IMR-90 (cell line): ENCODE measurements around the gene TUBB6. TPM values are rescaled to one million over a fixed set of nuclear protein-coding genes. Genes with fewer than 3 reads are reported as not detected.

Experiments
- ATAC-seq: fragments of 200-7000 bp; cut with Tn5 transposase; 2 replicates; pipeline ENCODE4 v1.9.1; 2020; ENCODE audit warnings: low read depth, mild to moderate bottlenecking, moderate library complexity
- BruUV-seq: library from RNA; stranded (reverse); fragments of 400-500 nt; replicated peaks from 2 replicates; lab custom pipeline; 2021; lab: Mats Ljungman, UMichigan
- CTCF ChIA-PET: fragments of 300-600 bp; formaldehyde crosslinking; extraction: SDS; loops from one replicate; lab custom pipeline; 2021; ENCODE audit warnings: antibody characterized with exemption; lab: Yijun Ruan, JAX
- POLR2A ChIA-PET: fragments of 300-600 bp; sonication (Branson Sonifier 250); formaldehyde crosslinking; loops from one replicate; lab custom pipeline; 2022; ENCODE audit warnings: antibody characterized with exemption; ENCODE audit not compliant: unreplicated experiment; lab: Charles Lee
- DNase-seq: peaks from one replicate; pipeline ENCODE4 v3.0.0; 2013
- H2AFZ ChIP-seq: replicated peaks from 2 replicates; pipeline ENCODE3; 2013; ENCODE audit warnings: low read length, mild to moderate bottlenecking; ENCODE audit not compliant: poor library complexity
- H2AK5ac ChIP-seq: 2 replicates; pipeline ENCODE4 v1.6.1; 2013; ENCODE audit warnings: low read depth, low read length, inconsistent platforms
- H2AK9ac ChIP-seq: replicated peaks from 2 replicates; pipeline ENCODE3; 2013; ENCODE audit warnings: mild to moderate bottlenecking, low read depth, low read length, moderate library complexity; ENCODE audit not compliant: poor library complexity
- H2BK120ac ChIP-seq: 2 replicates; pipeline ENCODE4 v1.6.1; 2013; ENCODE audit warnings: low read depth, low read length, inconsistent platforms
- H2BK15ac ChIP-seq: 3 replicates; pipeline ENCODE4 v1.6.1; 2013; ENCODE audit warnings: low read depth, low read length, inconsistent platforms
- H2BK20ac ChIP-seq: 2 replicates; pipeline ENCODE4 v1.6.1; 2013; ENCODE audit warnings: low read depth, mild to moderate bottlenecking, inconsistent platforms, low read length, moderate library complexity
- H2BK5ac ChIP-seq: 2 replicates; pipeline ENCODE4 v1.6.1; 2013; ENCODE audit warnings: mild to moderate bottlenecking, low read depth, low read length, inconsistent platforms; ENCODE audit not compliant: poor library complexity, severe bottlenecking
- H3K14ac ChIP-seq: replicated peaks from 2 replicates; pipeline ENCODE4 v1.6.1; 2013; ENCODE audit warnings: low read depth, low read length, inconsistent platforms
- H3K18ac ChIP-seq: 2 replicates; pipeline ENCODE4 v1.6.1; 2013; ENCODE audit warnings: low read depth, low read length, control low read depth
- H3K23ac ChIP-seq: 2 replicates; pipeline ENCODE4 v1.6.1; 2013; ENCODE audit warnings: low read depth, low read length, inconsistent platforms
- H3K27ac ChIP-seq: 2 replicates; pipeline ENCODE4 v1.5.1; 2013; ENCODE audit warnings: mild to moderate bottlenecking, control low read depth, low read length; ENCODE audit not compliant: insufficient read depth
- H3K27me3 ChIP-seq: 2 replicates; pipeline ENCODE4 v1.6.1; 2013; ENCODE audit warnings: low read length; ENCODE audit not compliant: control insufficient read depth, insufficient read depth
- H3K36me3 ChIP-seq: 2 replicates; pipeline ENCODE4 v1.6.1; 2013; ENCODE audit warnings: low read length, mixed read lengths; ENCODE audit not compliant: control insufficient read depth, insufficient read depth
- H3K4ac ChIP-seq: 2 replicates; pipeline ENCODE4 v1.6.1; 2013; ENCODE audit warnings: low read depth, low read length, inconsistent platforms
- H3K4me1 ChIP-seq: 2 replicates; pipeline ENCODE4 v1.6.1; 2013; ENCODE audit warnings: low read length, mixed read lengths; ENCODE audit not compliant: control insufficient read depth, insufficient read depth
- H3K4me2 ChIP-seq: 2 replicates; pipeline ENCODE4 v1.6.1; 2013; ENCODE audit warnings: low read depth, mild to moderate bottlenecking, control low read depth, low read length, moderate library complexity
- H3K4me3 ChIP-seq: 2 replicates; pipeline ENCODE4 v1.5.1; 2013; ENCODE audit warnings: low read depth, mild to moderate bottlenecking, control low read depth, low read length, moderate library complexity; ENCODE audit not compliant: insufficient read depth
- H3K56ac ChIP-seq: 2 replicates; pipeline ENCODE4 v1.6.1; 2013; ENCODE audit warnings: low read length, inconsistent platforms; ENCODE audit not compliant: insufficient read depth; ENCODE audit errors: extremely low read depth
- H3K79me1 ChIP-seq, 2 experiments: 2 replicates each; pipeline ENCODE4 v1.6.1; 2013; ENCODE audit warnings: low read length in 2 of 2, inconsistent platforms in 1 of 2, low read depth in 1 of 2
- H3K9ac ChIP-seq: 2 replicates; pipeline ENCODE4 v1.6.1; 2013; ENCODE audit warnings: low read depth, low read length, control low read depth
- H3K9me1 ChIP-seq: 2 replicates; pipeline ENCODE4 v1.6.1; 2013; ENCODE audit warnings: low read length, inconsistent platforms; ENCODE audit not compliant: insufficient read depth
- H3K9me3 ChIP-seq: 2 replicates; pipeline ENCODE4 v1.6.1; 2013; ENCODE audit warnings: low read length; ENCODE audit not compliant: control insufficient read depth, insufficient read depth
- H4K20me1 ChIP-seq: 2 replicates; pipeline ENCODE4 v1.6.1; 2013; ENCODE audit warnings: low read length, inconsistent platforms; ENCODE audit not compliant: insufficient read depth
- H4K5ac ChIP-seq: 2 replicates; pipeline ENCODE4 v1.6.1; 2013; ENCODE audit warnings: mild to moderate bottlenecking, low read depth, low read length, control low read depth
- H4K8ac ChIP-seq, 2 experiments: 2 replicates each; pipeline ENCODE4 v1.6.1; 2013; ENCODE audit warnings: low read depth in 2 of 2, low read length in 2 of 2, control low read depth in 1 of 2, inconsistent platforms in 1 of 2
- H4K91ac ChIP-seq: 2 replicates; pipeline ENCODE4 v1.6.1; 2013; ENCODE audit warnings: low read depth, low read length, inconsistent platforms; ENCODE audit not compliant: insufficient read depth
- FOS ChIP-seq: fragments of 150-350 bp; IDR thresholded peaks from 2 replicates; pipeline ENCODE4 v1.6.1; 2016; ENCODE audit warnings: low read depth, low read length
- MAFK ChIP-seq: IDR thresholded peaks from 2 replicates; pipeline ENCODE4 v1.6.1; 2012; ENCODE audit warnings: low read depth, low read length, improper control_type of control experiment
- NFE2L2 ChIP-seq: fragments of 150-350 bp; IDR thresholded peaks from 2 replicates; pipeline ENCODE4 v1.6.1; 2016; ENCODE audit warnings: low read depth, mild to moderate bottlenecking, low read length
- RCOR1 ChIP-seq: IDR thresholded peaks from 2 replicates; pipeline ENCODE4 v1.6.1; 2012; ENCODE audit warnings: mild to moderate bottlenecking, low read length, improper control_type of control experiment; ENCODE audit not compliant: insufficient replicate concordance
- SMC3 ChIP-seq: fragments of 150-350 bp; IDR thresholded peaks from 2 replicates; pipeline ENCODE4 v1.6.1; 2016; ENCODE audit warnings: low read depth, mild to moderate bottlenecking, antibody characterized with exemption, low read length, moderate library complexity
- WGBS, 2 experiments: methylation state at CpG; one replicate each; pipeline versions ENCODE4 v1.1.5 to v1.1.7; 2013; ENCODE audit warnings: missing lambda C conversion rate in 2 of 2; ENCODE audit not compliant: insufficient read length in 1 of 2; ENCODE audit errors: extremely low coverage in 2 of 2; 5-methylcytosine and 5-hydroxymethylcytosine counted together
- dilution Hi-C: fragments of 300-500 bp; cut with HindIII; formaldehyde crosslinking; loops from one replicate; pipeline ENCODE4 v1.14.3; 2018; ENCODE audit warnings: low sequenced_read_pairs; ENCODE audit not compliant: unreplicated experiment
- in situ Hi-C: fragments of 300-500 bp; cut with MboI; formaldehyde crosslinking; loops from 3 replicates; pipeline ENCODE4 v1.14.3; 2019; ENCODE audit warnings: low sequenced_read_pairs, inconsistent platforms, mixed read lengths
- intact Hi-C: fragments of 100-400 bp; cut with micrococcal nuclease; formaldehyde crosslinking; loops from 2 replicates; pipeline ENCODE4 v1.10.0; 2022
- polyA plus RNA-seq, 3 experiments: library from polyadenylated mRNA; depleted of rRNA; stranded (reverse); fragments of >200 nt; gene quantifications; 2 replicates each; pipeline ENCODE4 v1.2.3, GENCODE V29; 2012; ENCODE audit warnings: low replicate concordance in 1 of 3
- total RNA-seq: library from RNA; depleted of rRNA; stranded (reverse); fragments of >200 nt; gene quantifications from 2 replicates; pipeline ENCODE4 v1.2.3, GENCODE V29; 2012

Gene TUBB6
- total and polyA plus RNA-seq, 2 of the 4 experiments (the other 2 are of a cell fraction) = 927 to 1,040 TPM

GRCh38 chr18:12315911-12316310 lies 7.9 kb downstream of the TUBB6 start:
- H3K4me2 ChIP-seq = no peak overlapping the region; the same call in 1 of the 2 replicates
- H3K9me3 ChIP-seq = peaks cover 2% of the 10 kb centered on the region
- no peak for ATAC-seq
- H2AK9ac ChIP-seq = no peak overlapping the region
- no peak overlapping the region for H3K4me3 ChIP-seq
- in situ Hi-C loops (no loop called here), intact Hi-C loops (no loop called here), dilution Hi-C loops (no loop called here)
- BruUV-seq = no TSS peak
- peaks cover 61% of the 10 kb centered on the region for H3K36me3 ChIP-seq
- POLR2A ChIA-PET = interaction anchor here (0.6 kb wide), 1 partner anchor 806 kb away, joined by 4 read pairs; no protein-coding TSS in a partner anchor
- H3K9me1 ChIP-seq = peaks cover 3% of the 10 kb centered on the region; the same call in 1 of the 2 replicates
- H3K18ac ChIP-seq = no peak overlapping the region
- no peak overlapping the region for H2AK5ac ChIP-seq
- DNase-seq = no peak
- H3K27me3 ChIP-seq = no peaks in the 10 kb centered on the region
- H2BK5ac ChIP-seq = no peak overlapping the region
- no peak overlapping the region for H3K27ac ChIP-seq
- no peak overlapping the region for H3K4ac ChIP-seq
- H4K8ac ChIP-seq = no peak overlapping the region
- H3K14ac ChIP-seq = no peak overlapping the region
- peaks cover 30 to 52% of the 10 kb centered on the region in 2 experiments for H3K79me1 ChIP-seq
- no peak overlapping the region for H4K5ac ChIP-seq
- H2AFZ ChIP-seq = no peak overlapping the region
- no peak overlapping the region for H2BK120ac ChIP-seq
- no CpG with 5 or more reads among the region's 5 CpGs for WGBS, 2 experiments
- H2BK15ac ChIP-seq = no peak overlapping the region
- no peak for TF ChIP-seq NFE2L2
- no peak for TF ChIP-seq RCOR1
- no peak for TF ChIP-seq SMC3
- no peak for TF ChIP-seq FOS
- no peak for TF ChIP-seq MAFK
- CTCF ChIA-PET = interaction anchor here (0.8 to 1.6 kb wide), 2 partner anchors 12 to 32 kb away, joined by 3 read pairs; no protein-coding TSS in a partner anchor
- no peak overlapping the region for H3K23ac ChIP-seq
- H3K56ac ChIP-seq = no peak overlapping the region
- H2BK20ac ChIP-seq = no peak overlapping the region
- peaks cover 17% of the 10 kb centered on the region for H3K4me1 ChIP-seq
- peaks cover 85% of the 10 kb centered on the region for H4K20me1 ChIP-seq
- H3K9ac ChIP-seq = no peak overlapping the region
- no peak overlapping the region for H4K91ac ChIP-seq
